Activated naive CD4-positive, alpha-beta T cell treated with anti-CD3 and anti-CD28 coated beads for 36 hours (primary cell): Measurements from ENCODE around the gene BSND. TPM values are rescaled to one million over a fixed set of nuclear protein-coding genes. Genes with fewer than 3 reads are reported as not detected.

ENCODE experiments used
- CTCF ChIA-PET: fragments of 350-600 bp; sonication (Branson Sonifier 250); formaldehyde crosslinking; loops from one replicate; lab custom pipeline; 2021; ENCODE audit warnings: antibody characterized with exemption; lab: Charles Lee
- DNase-seq: peaks from one replicate; pipeline ENCODE4 v3.0.0-alpha.2; 2020
- H3K27ac Mint-ChIP-seq: one replicate; pipeline ENCODE4 v1.8.0; 2021; ENCODE audit warnings: mild to moderate bottlenecking, mixed read lengths
- H3K27me3 Mint-ChIP-seq: one replicate; pipeline ENCODE4 v1.8.0; 2021; ENCODE audit warnings: low read depth, mixed read lengths
- H3K36me3 Mint-ChIP-seq: one replicate; pipeline ENCODE4 v1.8.0; 2021; ENCODE audit warnings: low read depth, mixed read lengths
- H3K4me1 Mint-ChIP-seq: one replicate; pipeline ENCODE4 v1.8.0; 2021; ENCODE audit warnings: low read depth, mixed read lengths
- H3K4me3 Mint-ChIP-seq: one replicate; pipeline ENCODE4 v1.8.0; 2021; ENCODE audit warnings: mild to moderate bottlenecking, moderate library complexity, mixed read lengths
- H3K9me3 Mint-ChIP-seq: one replicate; pipeline ENCODE4 v1.8.0; 2021; ENCODE audit warnings: mixed read lengths
- intact Hi-C: fragments of 100-400 bp; cut with micrococcal nuclease; formaldehyde crosslinking; loops from one replicate; pipeline ENCODE4 v1.15.1; 2023
- total RNA-seq, 2 experiments: library from RNA; stranded (reverse); gene quantifications; one replicate each; pipeline ENCODE4 v1.2.3, GENCODE V29; 2021

The BSND gene
- total RNA-seq, 2 experiments from 2014 or later, result not detected

DNA sequence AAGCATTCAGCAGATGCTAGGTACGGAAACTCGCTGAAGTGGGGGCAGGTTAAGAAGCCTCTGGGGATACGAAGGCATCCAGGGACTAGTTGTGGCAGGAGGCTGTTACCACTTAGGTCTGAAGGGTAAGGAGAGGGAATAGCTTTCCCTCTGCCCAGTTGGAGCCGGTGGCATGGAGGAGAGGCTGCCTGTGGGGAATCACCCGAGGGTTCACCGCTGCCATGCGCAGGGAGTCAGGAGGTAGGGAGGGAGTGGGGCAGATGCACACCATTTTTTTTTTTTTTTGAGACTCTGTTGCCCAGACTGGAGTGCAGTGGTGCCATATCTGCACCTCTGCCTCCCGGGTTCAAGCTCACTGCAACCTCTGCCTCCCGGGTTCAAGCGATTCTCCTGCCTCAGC is 46.7 kb downstream of the BSND start:
- Mint-ChIP-seq H3K9me3 (no peaks in the 10 kb centered on the region), H3K4me1 (peaks cover under 1% of the 10 kb centered on the region), H3K36me3 (no peaks in the 10 kb centered on the region), H3K4me3 (no peak overlapping the region), H3K27ac (no peak overlapping the region), H3K27me3 (peaks cover 14% of the 10 kb centered on the region)
- DNase-seq, result no peak
- CTCF ChIA-PET, result no interaction called here
- intact Hi-C loops, result no loop called here

- no peak overlapping the region for H3K4me3 Mint-ChIP-seq
- no peaks in the 10 kb centered on the region for H3K4me1 Mint-ChIP-seq
- peaks cover 2% of the 10 kb centered on the region for H3K27me3 Mint-ChIP-seq
- no peaks in the 10 kb centered on the region for H3K36me3 Mint-ChIP-seq
- DNase-seq, result no peak
- no peaks in the 10 kb centered on the region for H3K9me3 Mint-ChIP-seq
- intact Hi-C loops, result no loop called here
- H3K27ac Mint-ChIP-seq, result no peak overlapping the region
- CTCF ChIA-PET, result no interaction called here
Measured at GRCh38 chr1:55046871-55047270, 48.1 kb downstream of the BSND start.

GRCh38 chr1:55047611-55048010 is 48.9 kb downstream of the BSND start:
- Mint-ChIP-seq H3K9me3 (no peaks in the 10 kb centered on the region), H3K4me3 (no peak overlapping the region), H3K27ac (no peak overlapping the region), H3K27me3 (no peaks in the 10 kb centered on the region), H3K4me1 (no peaks in the 10 kb centered on the region), H3K36me3 (no peaks in the 10 kb centered on the region)
- intact Hi-C loops, result no loop called here
- DNase-seq, result no peak
- CTCF ChIA-PET, result no interaction called here

- no peaks in the 10 kb centered on the region for H3K36me3 Mint-ChIP-seq
- H3K27me3 Mint-ChIP-seq, result no peaks in the 10 kb centered on the region
- no peak for DNase-seq
- intact Hi-C loops, result no loop called here
- H3K4me3 Mint-ChIP-seq, result no peak overlapping the region
- H3K9me3 Mint-ChIP-seq, result no peaks in the 10 kb centered on the region
- no peaks in the 10 kb centered on the region for H3K4me1 Mint-ChIP-seq
- CTCF ChIA-PET, result no interaction called here
- H3K27ac Mint-ChIP-seq, result no peak overlapping the region
Measured at GRCh38 chr1:55048453-55049270, 49.9 kb downstream of the BSND start.

GRCh38 chr1:55049271-55049913 is 50.7 kb downstream of the BSND start:
- intact Hi-C loops, result no loop called here
- Mint-ChIP-seq H3K4me1 (no peaks in the 10 kb centered on the region), H3K9me3 (no peaks in the 10 kb centered on the region), H3K27me3 (no peaks in the 10 kb centered on the region), H3K36me3 (no peaks in the 10 kb centered on the region), H3K4me3 (no peak overlapping the region), H3K27ac (no peak overlapping the region)
- CTCF ChIA-PET, result no interaction called here
- no peak for DNase-seq

DNA sequence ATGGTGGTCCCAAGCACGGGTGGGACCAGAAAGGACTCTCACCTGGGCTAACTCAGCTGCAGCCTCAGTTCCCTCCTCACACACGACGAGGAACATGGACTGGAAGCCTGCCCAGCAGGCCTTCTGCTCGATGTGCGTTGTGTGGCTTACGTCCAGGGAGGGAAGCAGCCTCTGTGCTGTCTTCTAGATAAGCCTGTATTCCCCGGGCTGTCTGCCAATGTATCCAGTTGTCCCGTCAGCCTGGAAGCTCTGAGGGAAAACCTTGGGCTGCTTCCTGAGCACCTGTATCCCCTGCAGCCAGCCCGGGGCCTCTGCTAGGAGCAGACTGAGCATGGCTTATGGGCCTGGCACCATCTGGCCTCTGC is 51.2 kb downstream of the BSND start:
- H3K27ac Mint-ChIP-seq, result no peak overlapping the region
- no peaks in the 10 kb centered on the region for H3K9me3 Mint-ChIP-seq
- H3K4me3 Mint-ChIP-seq, result no peak overlapping the region
- CTCF ChIA-PET, result no interaction called here
- intact Hi-C loops, result no loop called here
- DNase-seq, result no peak
- H3K4me1 Mint-ChIP-seq, result no peaks in the 10 kb centered on the region
- no peaks in the 10 kb centered on the region for H3K36me3 Mint-ChIP-seq
- no peaks in the 10 kb centered on the region for H3K27me3 Mint-ChIP-seq

GRCh38 chr1:55050283-55050682 is 51.5 kb downstream of the BSND start:
- H3K4me1 Mint-ChIP-seq, result no peaks in the 10 kb centered on the region
- H3K27ac Mint-ChIP-seq, result no peak overlapping the region
- H3K9me3 Mint-ChIP-seq, result no peaks in the 10 kb centered on the region
- no peaks in the 10 kb centered on the region for H3K36me3 Mint-ChIP-seq
- no peaks in the 10 kb centered on the region for H3K27me3 Mint-ChIP-seq
- intact Hi-C loops, result no loop called here
- no peak for DNase-seq
- no peak overlapping the region for H3K4me3 Mint-ChIP-seq
- CTCF ChIA-PET, result no interaction called here

DNA sequence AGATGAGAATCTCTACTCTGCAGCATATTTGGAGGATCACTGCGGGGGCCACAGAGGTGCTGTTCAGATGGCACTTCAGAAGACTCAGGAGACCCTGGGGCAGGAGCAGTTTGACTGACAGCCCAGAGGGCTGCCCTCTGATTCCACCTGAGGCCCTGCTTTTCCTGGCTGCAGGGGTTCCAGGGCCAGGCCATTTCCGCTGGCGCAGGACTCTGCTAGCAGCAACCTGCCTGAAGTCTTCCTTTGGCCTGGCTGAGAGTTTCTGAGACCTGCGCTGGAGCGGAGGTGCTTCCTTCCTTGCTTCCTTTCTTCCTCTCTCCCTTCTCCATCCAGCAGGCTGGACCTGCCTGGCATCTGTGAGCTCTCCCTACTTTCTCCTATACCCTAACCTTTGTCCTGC is 52.4 kb downstream of the BSND start:
- Mint-ChIP-seq H3K4me1 (no peaks in the 10 kb centered on the region), H3K4me3 (no peak overlapping the region), H3K9me3 (no peaks in the 10 kb centered on the region), H3K36me3 (no peaks in the 10 kb centered on the region), H3K27ac (no peak overlapping the region), H3K27me3 (no peaks in the 10 kb centered on the region)
- no peak for DNase-seq
- CTCF ChIA-PET, result no interaction called here
- intact Hi-C loops, result no loop called here

DNA sequence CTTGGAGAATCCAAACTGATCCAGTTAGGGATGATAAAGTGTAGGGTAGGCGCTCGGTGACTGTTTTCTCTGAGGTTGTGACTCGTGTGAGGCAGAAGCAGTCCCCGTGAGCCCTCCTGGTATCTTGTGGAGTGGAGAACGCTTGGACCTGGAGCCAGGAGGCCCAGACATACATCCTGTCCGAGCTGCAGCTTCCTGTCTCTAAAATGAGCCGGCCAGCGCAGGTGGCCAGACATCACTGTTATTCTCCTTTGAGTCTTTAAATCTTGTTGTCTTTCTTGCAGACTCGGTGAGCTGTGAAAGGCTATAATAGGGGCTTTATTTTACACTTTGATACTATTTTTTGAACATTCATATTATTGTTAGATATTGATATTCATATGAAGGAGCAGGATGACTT is 52.9 kb downstream of the BSND start:
- Mint-ChIP-seq H3K27ac (no peak overlapping the region), H3K36me3 (no peaks in the 10 kb centered on the region), H3K27me3 (no peaks in the 10 kb centered on the region), H3K9me3 (no peaks in the 10 kb centered on the region), H3K4me1 (no peaks in the 10 kb centered on the region), H3K4me3 (no peak overlapping the region)
- intact Hi-C loops, result no loop called here
- CTCF ChIA-PET, result no interaction called here
- no peak for DNase-seq

GRCh38 chr1:55052221-55053142 is 53.7 kb downstream of the BSND start:
- DNase-seq, result no peak
- Mint-ChIP-seq H3K4me1 (no peaks in the 10 kb centered on the region), H3K27me3 (no peaks in the 10 kb centered on the region), H3K9me3 (no peaks in the 10 kb centered on the region), H3K27ac (no peak overlapping the region), H3K36me3 (no peaks in the 10 kb centered on the region), H3K4me3 (no peak overlapping the region)
- intact Hi-C loops, result no loop called here
- CTCF ChIA-PET, result no interaction called here

GRCh38 chr1:55053265-55053954 is 54.7 kb downstream of the BSND start:
- no peak for DNase-seq
- H3K4me1 Mint-ChIP-seq, result no peaks in the 10 kb centered on the region
- CTCF ChIA-PET, result no interaction called here

DNA sequence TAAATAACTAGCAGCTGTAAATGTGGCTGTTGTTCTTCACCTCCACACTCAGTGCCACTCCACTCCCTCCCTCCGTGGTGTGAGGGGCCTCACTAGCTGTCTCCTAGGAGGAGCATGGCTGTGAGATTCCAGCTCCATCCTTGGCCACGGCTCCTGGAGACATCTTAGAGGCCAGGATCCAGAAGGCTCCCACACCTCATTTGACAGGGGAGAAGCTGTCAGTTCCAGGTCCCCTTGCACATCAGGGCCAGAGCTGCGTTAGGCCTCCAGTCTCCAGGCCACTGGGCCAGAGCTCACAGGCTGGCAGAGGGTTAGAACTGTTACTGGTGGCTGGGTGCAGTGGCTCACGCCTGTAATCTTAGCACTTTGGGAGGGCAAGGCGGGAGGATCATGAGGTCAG is 55.7 kb downstream of the BSND start:
- intact Hi-C loops, result no loop called here
- H3K27me3 Mint-ChIP-seq, result no peaks in the 10 kb centered on the region
- CTCF ChIA-PET, result interaction anchor here (0.6 kb wide), 1 partner anchor 110 kb away, joined by 6 read pairs; no protein-coding TSS in a partner anchor
- no peak overlapping the region for H3K4me3 Mint-ChIP-seq
- no peaks in the 10 kb centered on the region for H3K4me1 Mint-ChIP-seq
- no peak overlapping the region for H3K27ac Mint-ChIP-seq
- H3K9me3 Mint-ChIP-seq, result no peaks in the 10 kb centered on the region
- H3K36me3 Mint-ChIP-seq, result no peaks in the 10 kb centered on the region
- no peak for DNase-seq

More at GRCh38 chr1:55053265-55053954, 54.7 kb downstream of the BSND start:
- Mint-ChIP-seq H3K27me3 (no peaks in the 10 kb centered on the region), H3K36me3 (no peaks in the 10 kb centered on the region), H3K27ac (no peak overlapping the region), H3K4me3 (no peak overlapping the region), H3K9me3 (no peaks in the 10 kb centered on the region)
- intact Hi-C loops, result no loop called here
